Gastroesophageal sphincter (tissue), 3 donors: ENCODE results near the gene ZBTB21.

Source experiments
- EP300 ChIP-seq: sonication (generic); formaldehyde crosslinking; IDR thresholded peaks from one replicate; pipeline ENCODE4 v1.6.1; 2017; ENCODE audit warnings: antibody characterized with exemption, mild to moderate bottlenecking
- POLR2A ChIP-seq, 2 donors: fragments of 450-650 bp; IDR thresholded peaks; one replicate each; pipeline ENCODE4 v1.6.1; 2017; ENCODE audit warnings: antibody characterized with exemption in 2 of 2, mild to moderate bottlenecking in 2 of 2, moderate library complexity in 1 of 2
- POLR2AphosphoS5 ChIP-seq: sonication (generic); formaldehyde crosslinking; IDR thresholded peaks from one replicate; pipeline ENCODE4 v1.6.1; 2017; ENCODE audit warnings: antibody characterized with exemption
- TF ChIP-seq, protein P1 (sequence below), 4 experiments: fragments of 200-600 bp in 2 of 4; fragments of 450-650 bp in 2 of 4; sonication (generic) in 1 of 4; IDR thresholded peaks; one replicate each; pipeline ENCODE4 v1.5.1; 2017 to 2019; ENCODE audit warnings: antibody characterized with exemption in 4 of 4, mild to moderate bottlenecking in 2 of 4, moderate library complexity in 2 of 4

DNA sequence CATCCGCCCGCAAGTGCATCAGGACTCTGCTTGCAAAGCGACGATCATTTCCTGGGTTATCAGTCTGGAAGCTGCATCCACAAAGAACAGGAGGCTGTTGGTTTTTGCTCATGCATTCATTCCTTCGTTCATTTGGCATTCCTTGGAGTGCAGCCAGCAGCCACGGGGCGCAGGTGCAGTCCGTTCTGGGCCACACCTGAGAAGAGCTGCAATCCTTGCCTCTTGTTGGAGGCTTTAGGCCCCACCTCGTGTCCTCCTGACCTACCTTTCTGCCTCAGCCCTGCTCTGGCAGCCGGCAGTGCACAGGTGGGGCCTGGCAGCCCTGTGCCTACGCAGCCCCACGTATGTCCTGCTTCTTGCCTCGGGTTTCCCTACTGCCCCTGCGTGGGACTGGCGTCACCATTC is 36.7 kb downstream of the ZBTB21 start:
- TF ChIP-seq POLR2A (IDR thresholded peaks at IDR 0.05) (no peak), POLR2AphosphoS5 (no peak), EP300 (no peak)
- TF ChIP-seq, protein P1, sequence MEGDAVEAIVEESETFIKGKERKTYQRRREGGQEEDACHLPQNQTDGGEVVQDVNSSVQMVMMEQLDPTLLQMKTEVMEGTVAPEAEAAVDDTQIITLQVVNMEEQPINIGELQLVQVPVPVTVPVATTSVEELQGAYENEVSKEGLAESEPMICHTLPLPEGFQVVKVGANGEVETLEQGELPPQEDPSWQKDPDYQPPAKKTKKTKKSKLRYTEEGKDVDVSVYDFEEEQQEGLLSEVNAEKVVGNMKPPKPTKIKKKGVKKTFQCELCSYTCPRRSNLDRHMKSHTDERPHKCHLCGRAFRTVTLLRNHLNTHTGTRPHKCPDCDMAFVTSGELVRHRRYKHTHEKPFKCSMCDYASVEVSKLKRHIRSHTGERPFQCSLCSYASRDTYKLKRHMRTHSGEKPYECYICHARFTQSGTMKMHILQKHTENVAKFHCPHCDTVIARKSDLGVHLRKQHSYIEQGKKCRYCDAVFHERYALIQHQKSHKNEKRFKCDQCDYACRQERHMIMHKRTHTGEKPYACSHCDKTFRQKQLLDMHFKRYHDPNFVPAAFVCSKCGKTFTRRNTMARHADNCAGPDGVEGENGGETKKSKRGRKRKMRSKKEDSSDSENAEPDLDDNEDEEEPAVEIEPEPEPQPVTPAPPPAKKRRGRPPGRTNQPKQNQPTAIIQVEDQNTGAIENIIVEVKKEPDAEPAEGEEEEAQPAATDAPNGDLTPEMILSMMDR (IDR thresholded peaks at IDR 0.05) = no peak
